Measurements from ENCODE around the gene GLIS2.
A peak's percentile ranks its signal among the peaks of the same experiment; 100 is the strongest.
"Not testable (repeated sequence)": the region's sequence is repeated elsewhere in the genome, so short reads cannot be mapped to it uniquely, and the experiment has no call there.

GLIS2 gene

DNA sequence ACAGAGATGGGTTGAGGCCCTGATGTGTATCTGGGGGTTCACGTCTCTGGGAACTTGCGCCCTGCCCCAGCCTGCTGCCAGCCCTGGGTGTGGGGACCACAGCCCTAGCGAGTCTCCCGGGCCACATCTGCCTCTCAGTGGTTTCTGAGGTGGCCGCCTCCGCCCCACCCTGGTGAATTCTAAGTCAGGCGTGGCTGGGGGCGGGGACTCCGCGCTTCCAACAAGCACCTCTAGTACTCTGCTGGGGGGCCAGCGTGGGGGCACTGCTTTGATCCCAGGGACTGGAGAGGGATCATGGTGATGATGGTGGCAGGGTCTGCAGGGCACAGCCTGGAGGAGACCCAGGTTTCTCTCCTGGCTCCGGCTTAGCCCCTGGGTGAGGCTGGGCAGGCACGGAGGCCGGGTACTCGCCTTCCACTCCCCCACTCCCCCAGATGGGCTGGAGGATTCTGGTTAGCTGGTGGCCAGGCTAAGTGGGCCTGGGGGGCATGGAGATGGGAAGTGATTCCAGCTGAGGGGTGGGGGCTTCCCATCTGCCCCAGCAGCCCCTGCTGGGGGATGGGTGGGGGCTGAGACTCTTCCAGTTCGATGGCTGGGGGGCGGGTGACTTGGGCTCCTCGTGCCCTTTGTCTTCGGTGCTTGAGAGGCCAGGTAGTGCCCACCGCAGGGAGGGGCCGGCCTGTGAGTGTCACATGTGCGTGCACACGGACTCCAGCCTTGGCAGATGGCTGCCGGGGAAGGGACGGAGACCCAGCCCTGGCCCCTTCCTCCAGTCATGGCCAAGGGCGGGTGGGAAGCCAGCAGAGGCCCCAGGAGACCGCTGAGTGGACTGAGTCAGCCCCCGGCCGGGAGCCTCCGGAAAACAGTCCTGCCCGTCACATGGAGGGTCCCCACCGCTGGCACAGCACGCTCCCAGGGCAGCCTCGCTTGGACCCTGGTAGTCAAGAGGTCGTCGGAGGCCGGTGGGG is 3.9 kb downstream of the GLIS2 start:
- DNase-seq (ENCODE audit: low spot score) = no peak

DNA sequence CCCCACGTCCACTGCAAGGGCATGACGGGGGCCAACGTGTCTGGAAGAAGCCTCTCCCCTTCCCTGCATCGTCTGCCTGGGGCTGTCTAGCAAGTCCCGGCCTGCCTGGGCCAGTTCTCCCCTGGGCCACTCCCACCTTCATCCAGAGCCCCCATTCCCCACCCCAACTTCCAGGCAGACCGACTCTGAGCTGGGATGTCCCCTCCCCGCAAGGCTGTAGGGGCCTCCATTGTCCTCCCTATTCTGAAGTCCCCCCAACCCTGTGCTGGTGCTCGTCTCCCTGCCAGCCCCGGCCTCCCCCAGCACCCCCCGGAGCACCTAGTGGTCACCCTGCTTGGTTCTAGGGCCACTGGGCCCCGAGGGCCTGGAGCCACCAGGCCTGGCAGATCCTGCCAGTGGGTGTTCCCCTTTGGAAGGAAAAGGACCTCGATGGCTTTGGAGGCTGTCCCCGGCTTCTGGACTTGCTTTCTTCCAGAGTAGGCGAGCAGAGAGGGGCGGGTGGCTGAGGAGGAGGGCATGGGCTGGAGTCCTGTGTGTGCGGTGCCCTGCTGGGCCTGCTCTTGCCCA is 4.8 kb downstream of the GLIS2 start:
- DNase-seq (ENCODE audit: low spot score) = no peak

DNA sequence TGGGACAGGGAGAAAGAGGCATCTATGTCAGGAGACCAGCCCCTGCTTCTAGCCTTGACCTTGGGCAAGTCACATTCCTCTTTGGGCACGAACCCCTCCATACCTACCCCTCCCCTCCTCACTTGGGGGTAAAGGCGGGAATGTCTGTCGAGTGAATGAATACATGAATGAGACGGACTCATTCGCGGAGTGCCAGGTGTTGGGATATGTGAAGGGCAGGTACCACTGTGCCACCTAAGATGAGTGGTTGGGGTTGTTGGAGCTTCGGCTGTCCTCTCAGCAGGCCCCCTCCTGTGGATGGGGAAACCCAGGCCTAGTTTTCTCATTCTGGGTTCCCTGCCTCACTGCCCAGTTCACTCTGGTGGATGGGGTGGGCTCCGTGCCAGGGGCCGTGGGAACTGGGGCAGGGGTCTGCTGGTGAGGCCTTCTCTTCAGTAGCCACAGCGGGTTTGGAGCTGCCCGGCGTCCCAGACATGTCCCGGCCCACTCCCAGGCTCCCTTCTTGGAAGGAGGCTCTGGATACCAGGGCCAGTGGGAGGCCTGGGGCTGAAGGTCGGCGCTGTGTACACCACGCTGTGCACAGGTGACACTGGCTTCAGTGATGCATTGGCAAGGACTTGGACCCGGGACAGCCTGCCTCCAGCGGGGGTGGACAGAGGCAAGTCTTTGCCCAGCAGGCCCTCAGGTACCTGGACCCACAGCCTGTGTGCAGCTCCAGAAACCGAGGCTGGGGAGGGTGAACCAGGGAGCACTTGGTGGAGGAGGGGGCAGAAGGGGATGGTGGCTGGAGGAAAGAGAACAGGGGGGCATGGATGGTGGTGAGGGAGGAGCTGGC is 5.6 kb downstream of the GLIS2 start:
- no peak for DNase-seq (ENCODE audit: low spot score)

DNA sequence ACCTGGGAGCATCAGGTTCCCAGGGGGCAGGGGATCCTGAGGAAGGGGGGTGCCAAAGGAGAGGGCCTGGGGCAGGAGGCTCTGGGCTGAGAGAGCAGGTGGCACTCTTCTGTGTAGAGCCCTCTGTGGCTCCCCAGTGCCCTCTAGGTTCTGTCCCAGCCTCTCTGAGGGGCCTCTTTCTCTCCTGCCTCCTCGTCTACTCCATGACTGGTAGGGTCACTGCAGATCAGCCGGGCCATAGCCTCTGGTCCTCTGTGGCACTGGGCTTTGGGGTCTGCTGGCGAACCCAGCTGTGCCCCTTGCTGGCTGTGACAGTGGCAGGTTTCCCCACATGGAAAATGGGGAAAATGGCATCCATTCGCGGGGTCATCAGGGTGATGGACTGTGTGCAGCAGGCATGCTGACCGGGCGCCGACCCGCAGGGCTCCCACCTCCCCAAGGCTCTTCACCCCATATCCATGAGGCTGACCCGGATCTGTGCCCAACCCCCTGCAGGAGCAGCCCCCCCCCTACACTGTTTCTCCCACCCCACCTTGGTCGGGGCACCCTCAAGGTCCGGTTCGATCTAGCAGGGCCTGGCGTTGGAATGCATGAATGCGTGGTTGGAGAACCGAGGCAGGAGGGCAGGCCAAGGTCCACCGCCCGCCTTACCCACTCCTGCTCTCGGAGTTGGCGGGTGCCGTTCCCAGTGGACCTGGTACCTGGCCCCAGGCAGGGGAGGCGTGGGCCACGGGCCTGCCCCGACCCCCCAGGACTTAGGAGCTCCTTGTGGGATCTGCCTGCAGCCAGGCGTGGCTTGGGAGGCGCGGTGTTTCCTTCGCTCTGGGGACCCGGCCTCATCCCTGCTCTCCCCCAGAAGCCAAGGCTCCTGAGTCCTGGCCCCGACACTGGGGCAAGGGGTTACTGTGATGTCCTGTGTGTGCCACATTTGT is 6.5 kb downstream of the GLIS2 start:
- DNase-seq (ENCODE audit: low spot score) = no peak

DNA sequence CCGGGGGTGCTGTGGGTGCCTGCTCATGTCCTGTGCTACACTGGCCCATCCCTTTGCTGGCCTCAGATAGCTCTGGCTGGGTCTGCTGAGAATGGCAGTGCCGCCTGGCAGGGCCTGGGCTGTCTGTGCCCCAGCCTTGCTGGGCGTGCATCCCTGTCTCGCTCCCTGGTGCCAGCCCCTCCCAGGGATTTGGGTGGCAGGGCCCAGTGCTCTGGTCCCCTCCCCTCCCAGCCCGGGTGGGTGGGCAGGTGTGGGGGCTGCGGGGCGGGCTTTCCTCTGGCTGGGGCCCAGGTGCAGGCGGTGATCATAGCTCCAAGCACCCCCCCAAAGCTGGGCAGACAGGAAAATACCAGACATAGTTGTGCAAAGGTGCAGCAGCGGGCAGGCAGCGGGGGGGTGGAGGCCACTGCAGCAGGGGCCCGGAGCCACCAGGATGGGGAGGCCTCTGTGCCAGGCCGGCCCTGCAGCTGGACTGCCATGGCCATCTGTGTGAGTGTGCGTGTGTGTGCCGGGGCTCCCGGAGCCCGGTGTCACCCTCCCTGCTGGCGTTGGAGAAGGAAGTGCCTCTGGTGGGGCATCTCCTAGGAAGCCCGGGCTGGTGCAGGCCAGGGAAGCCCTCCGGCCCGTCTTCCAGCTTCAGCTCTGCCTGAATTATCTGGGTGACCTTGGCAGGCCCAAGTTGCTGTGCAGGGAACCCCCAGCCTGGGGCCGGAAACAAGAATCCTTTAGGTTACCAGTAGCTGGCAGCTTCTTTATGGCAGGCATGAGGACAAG is 7.4 kb downstream of the GLIS2 start:
- DNase-seq (ENCODE audit: low spot score) = no peak

DNA sequence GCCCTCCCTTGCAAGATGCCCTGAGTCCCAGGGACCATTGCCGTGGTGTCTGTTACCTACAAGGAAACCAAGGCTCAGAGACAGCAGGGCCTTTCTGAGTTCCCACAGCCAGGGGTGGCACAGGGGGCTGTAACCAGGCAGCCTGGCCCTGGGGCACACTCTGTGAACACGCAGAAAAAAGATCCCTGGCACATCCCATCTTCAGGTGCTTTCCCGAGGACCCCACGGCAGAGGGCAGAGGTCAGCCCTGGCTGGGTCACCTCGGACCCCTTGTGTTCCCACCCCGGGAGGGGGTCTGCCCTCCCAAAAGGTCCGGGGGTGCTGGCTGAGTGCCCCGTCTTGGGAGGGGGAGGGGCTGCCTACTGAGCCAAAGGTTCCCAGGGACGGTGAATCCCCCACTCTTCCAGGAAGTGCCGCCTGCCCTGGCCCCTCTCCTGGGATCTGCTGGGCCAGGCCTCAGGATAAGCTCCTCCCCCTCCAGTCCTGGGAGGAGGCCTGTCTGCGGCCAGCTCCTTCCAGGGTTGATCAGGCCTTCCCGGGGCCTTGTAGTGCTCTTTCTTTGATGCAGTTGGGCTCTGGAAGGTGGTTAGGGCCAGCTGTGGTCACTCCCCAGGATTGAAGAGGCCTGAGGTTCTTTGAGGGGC is 8.1 kb downstream of the GLIS2 start:
- DNase-seq (ENCODE audit: low spot score) = peak; percentile 95

DNA sequence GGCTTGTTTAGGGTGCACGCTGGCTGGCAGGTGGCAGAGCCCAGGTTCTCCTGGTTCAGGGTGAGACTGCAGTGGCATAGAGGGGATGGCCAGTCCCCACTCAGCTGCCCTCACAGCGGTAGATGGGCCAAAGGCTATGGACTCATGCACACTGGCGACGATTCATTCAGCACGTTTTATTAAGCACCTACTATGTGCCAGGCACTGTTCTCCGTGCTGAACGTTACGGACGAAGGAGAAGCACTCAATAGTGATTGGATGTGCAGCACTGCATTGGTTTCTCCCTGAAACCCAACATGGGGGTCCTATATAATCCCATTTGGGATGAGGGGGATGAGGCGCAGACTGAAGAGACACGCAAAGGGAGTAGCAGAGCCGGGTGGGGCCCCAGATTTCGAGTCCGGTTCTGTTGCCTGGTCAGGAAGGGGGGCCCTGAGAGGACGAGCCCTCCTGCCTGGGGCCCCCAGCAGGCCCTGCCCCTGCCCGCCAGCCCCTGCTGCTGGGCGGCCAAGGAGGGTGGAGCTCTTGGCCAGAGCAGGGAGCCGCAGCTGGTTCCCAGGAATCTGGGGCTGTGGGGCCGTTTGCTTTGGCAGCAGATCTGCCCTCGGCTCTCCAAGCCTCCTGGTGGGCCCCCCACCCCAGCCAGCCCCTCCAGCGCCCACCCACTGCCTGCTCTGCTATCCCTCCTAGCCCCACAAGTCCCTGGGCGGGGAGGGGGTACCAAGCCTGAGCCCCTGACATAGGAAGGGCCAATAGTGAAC is 8.8 kb downstream of the GLIS2 start:
- DNase-seq (ENCODE audit: low spot score) = no peak

DNA sequence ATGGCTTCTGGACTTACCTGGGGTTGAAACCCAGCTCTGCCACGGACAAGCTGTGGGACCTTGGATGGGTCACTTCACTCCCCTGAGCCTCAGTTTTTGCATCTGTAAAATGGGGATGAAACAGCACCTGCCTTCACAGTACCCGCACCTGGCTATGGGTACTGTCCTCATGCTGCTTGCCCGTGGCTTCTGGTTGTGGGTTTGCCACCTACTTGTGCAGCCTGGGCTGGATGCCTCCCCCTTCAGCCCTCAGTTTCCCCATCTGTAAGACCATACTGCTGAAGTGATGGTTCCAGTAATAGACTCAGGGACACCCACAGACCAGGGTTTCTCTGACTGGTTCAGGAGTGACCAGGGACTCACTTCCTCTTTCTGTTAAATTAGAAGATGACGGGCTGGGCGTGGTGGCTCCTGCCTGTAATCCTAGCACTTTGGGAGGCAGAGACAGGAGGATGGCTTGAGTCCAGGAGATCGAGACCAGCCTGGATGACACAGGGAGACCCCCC is 9.4 kb downstream of the GLIS2 start:
- no peak for DNase-seq (ENCODE audit: low spot score)

DNA sequence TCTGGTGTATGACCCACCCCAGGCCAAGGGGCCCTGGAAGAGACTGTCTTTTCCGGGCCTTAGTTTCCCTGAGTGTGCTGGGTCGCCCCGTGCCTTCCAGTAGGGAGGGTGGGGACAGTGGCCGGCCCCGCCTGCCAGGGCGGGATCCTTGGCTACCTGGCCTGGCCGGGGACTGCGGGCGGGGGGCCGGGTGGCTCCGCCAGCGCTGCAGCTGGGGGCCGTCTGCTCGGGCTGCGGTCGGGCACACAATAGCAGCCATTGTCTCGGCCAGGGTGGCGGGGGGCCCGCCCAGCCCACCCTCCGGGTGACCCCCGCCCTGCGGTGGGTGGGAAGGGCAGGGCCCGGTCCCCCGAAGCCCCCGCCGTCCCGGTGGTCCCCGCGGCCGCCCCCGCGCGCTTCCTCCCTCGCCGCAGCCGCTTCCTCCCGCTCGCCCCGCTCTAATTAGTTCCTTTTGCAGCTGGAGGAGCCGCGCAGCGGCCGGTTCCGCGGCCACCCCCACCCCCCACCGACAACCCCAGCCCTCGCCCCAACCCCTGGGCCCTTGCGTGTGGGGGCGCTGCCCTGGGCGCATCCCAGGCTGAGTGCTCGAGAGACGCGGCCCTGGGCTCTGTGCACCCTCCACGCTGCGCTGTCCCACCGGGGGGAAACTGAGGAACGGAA is 11.6 kb downstream of the GLIS2 start:
- no peak for DNase-seq (ENCODE audit: low spot score)

DNA sequence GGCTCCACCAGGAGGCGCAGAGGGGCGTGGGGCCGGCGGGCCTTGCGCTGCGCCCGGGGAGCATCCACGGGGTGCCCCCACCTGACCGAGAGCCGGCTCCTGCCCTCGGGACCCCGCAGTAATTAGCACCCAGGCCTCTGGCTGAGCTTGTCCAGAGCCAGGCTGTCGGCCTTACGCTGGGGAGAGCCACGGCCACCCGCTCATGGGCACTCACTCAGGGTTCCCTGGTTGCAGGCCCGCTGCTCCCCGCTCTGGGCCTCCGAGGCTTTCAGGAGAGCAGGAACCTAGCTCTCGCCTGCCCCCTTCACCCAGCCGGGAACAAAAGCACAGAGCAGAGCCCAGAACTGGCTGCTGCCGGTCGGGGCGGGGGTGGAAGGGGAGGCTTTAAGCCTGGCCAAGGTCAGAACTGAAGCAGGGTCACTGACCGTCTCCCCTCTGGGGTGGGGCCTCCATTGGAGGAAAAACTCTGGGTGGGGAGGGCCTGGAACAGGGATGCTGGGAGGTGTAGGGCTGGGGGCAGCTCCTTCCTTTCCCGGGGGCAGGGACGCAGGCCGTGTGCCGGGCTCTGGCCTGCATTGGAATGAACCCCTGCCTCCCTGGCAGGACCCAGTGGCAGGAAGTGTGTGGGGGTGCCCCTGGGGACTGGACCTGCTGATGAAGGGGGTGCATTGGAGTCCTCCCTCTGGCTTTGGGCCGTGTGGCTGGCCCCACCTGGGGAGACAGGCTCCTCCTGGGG is 12.3 kb downstream of the GLIS2 start:
- DNase-seq (ENCODE audit: low spot score) = peak; percentile 92

DNA sequence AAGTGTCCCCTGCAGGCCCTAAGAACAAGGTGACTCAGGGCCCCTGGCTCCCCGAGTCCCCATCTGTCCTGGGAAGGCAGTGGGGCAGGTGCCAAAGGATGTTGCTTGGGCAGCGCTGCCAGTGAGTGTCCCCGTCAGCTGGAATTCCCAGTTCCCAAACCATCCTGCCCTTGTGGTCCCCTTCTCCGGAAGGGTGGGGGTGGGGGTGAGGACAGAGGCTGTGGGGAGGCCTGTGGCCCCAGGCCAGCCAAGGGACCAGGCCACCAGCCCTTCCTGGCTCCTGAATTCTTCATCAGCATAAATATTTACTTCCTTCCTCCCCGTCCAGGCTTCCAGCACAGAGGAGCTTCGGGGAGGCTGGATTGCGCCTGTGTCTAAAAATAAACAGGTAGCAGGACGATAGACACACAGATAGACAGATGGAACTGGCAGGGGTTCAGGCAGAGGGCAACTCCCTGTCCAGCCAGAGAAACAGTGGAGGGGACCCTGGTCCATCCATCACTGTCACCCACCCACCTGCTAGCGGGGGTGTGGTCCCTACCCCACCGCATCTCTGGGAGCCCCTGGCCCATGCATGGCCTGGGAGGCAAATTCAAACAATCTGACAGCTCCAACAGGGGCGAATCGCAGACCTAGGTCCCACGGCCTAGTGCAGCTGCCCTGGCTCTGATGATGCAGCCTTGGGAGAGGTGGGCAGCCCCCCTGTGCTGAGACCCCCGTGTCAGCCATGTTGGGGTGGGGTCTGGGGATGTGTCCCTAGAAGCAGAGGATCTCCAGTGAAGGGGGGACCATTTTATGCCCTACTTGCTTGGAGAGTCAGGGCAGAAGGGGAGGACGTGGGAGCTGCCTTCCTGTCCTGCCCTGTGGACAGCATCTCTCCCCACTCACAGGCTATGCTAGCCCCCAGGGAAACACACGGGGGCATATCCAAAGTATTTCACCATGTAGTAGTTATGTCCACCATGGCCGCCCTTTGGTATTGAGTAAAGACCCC is 13.2 kb downstream of the GLIS2 start:
- DNase-seq (ENCODE audit: low spot score) = peak; percentile 74

DNA sequence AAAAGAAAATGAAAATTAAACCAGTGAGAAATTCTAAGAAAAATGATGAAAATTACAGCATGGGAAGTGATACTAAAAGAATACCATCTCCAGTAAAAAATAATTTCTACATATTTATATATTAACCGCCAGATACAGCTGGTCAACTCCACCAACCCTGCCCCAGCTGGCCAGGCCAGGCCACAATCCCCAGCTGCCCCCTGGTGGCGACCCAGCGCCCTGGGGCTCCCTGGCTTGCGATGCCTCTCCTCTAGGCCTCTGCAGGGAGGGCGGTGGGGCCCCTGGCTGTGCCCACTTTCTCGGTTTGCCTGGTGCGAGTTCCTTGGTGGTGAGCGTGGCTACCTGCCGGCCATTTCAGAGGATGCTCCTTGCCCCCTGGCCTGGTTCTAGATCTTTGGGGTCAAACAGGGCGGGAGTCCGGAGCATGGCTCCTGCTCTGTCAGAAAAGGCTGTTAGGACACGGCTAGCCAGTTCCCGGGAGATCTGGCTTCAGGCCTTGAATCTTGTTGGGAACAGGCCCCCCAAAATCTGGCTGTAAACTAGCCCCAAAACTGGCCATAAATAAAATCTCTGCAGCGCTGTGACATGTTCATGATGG is 14.5 kb downstream of the GLIS2 start:
- peak; percentile 95 for DNase-seq (ENCODE audit: low spot score)

DNA sequence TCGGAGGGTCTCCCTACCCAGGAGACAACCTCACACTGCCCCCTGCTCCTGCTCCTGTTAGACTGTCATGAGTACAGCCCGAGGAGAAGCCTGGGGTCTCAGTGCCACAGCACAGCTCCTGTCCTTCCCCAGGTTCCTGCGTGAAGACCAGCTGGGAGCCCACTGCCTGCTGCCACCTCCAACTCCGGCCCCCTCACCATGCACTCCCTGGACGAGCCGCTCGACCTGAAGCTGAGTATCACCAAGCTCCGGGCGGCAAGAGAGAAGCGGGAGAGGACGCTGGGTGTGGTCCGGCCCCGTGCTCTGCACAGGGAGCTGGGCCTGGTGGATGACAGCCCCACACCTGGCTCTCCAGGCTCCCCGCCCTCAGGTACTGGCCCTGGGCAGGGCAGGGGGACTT is 16.2 kb downstream of the GLIS2 start:
- no peak for DNase-seq (ENCODE audit: low spot score)

DNA sequence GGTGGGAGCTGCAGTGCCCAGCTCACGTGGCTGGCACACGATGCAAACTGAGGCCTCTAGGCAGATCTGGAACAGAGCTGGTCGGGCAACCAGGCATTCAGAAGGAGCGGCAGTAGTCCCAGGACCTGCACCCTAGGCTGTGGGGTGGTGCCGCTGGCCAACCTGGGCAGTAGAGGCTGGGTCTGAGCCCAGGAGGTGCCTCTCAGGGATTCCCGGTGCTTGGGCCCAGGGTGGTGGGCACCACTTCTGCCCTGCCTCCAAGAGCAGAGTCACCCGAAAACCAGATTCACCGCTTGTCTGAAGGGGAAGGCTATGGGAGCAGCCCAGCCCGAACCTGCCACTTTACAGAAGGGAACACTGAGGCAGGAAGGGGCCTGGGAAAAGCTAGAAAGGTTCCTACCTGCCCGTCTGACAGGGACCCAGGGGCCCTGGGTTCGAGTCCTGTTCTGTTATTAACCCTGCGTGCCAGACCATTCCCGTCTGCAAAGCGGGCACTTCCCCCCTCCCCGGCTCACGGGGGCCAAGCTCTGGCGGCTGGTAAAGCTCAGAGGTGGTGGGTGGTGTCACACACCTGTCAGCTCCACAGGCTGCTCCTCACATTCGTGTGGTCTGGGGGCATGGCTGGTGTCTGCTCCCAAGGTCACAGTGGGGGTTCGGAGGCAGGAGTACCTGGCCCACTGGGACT is 16.9 kb downstream of the GLIS2 start:
- no peak for DNase-seq (ENCODE audit: low spot score)

DNA sequence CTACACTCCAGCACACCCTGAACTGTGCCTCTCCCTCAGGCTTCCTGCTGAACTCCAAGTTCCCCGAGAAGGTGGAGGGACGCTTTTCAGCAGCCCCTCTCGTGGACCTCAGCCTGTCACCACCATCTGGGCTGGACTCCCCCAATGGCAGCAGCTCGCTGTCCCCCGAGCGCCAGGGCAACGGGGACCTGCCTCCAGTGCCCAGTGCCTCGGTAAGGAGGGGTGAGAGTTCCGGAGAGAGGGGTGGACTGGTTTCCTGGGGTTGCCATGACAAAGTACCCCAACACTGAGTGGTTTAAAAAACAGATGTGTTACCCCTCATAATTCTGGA is 17.4 kb downstream of the GLIS2 start:
- no peak for DNase-seq (ENCODE audit: low spot score)

DNA sequence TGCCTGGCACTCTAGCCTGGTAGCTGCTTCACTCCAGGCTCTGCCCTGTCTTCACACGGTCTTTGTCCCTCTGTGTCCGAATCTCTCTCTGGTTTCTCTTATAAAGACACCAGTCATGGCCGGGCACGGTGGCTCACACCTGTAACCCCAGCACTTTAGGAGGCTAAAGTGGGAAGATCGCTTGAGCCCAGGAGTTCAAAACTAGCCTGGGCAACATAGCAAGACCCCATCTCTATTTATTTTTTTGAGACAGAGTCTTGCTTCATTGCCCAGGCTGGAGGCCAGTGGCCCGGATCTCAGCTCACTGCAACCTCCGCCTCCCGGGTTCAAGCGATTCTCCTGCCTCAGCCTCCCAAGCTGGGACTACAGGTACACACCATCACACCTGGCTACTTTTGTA is 17.8 kb downstream of the GLIS2 start:
- not testable (repeated sequence) for DNase-seq (ENCODE audit: low spot score)
